HG02798 (cell line): Measurements from ENCODE around the gene HDAC6.
A peak's percentile ranks its signal among the peaks of the same experiment; 100 is the strongest.

Experiments
- ATAC-seq: cut with Tn5 transposase; IDR thresholded peaks from one replicate; pipeline ENCODE4 v1.9.1; 2021; ENCODE audit warnings: mild to moderate bottlenecking; ENCODE audit not compliant: unreplicated experiment, poor library complexity

HDAC6 gene

GRCh38 chrX:48787505-48788443, 14.1 kb upstream of the HDAC6 start:
- ATAC-seq = no peak

- ATAC-seq = no peak
These were observed 12.3 kb upstream of the HDAC6 start for GRCh38 chrX:48789366-48790220.

GRCh38 chrX:48790477-48790876, 11.4 kb upstream of the HDAC6 start:
- no peak for ATAC-seq

GRCh38 chrX:48791063-48791820, 10.6 kb upstream of the HDAC6 start:
- no peak for ATAC-seq

GRCh38 chrX:48792219-48792618, 9.6 kb upstream of the HDAC6 start:
- ATAC-seq = no peak

GRCh38 chrX:48793935-48794334, 7.9 kb upstream of the HDAC6 start:
- no peak for ATAC-seq

- ATAC-seq = no peak
These were observed 7.4 kb upstream of the HDAC6 start for GRCh38 chrX:48794340-48794910.

GRCh38 chrX:48794911-48795515, 6.9 kb upstream of the HDAC6 start:
- no peak for ATAC-seq

- ATAC-seq = no peak
These were observed 3.5 kb upstream of the HDAC6 start for GRCh38 chrX:48798318-48798717.

- no peak for ATAC-seq
These were observed 1.1 kb upstream of the HDAC6 start for GRCh38 chrX:48800574-48801279.

GRCh38 chrX:48802089-48802904, 430 bp downstream of the HDAC6 start:
- ATAC-seq = peak; percentile 43

- ATAC-seq = no peak
These were observed 986 bp downstream of the HDAC6 start for GRCh38 chrX:48802905-48803200.

- no peak for ATAC-seq
These were observed 4.2 kb downstream of the HDAC6 start for GRCh38 chrX:48806081-48806480.

GRCh38 chrX:48813644-48814043, 11.8 kb downstream of the HDAC6 start:
- ATAC-seq = no peak

GRCh38 chrX:48814722-48815121, 12.9 kb downstream of the HDAC6 start:
- ATAC-seq = no peak

- no peak for ATAC-seq
These were observed 13.4 kb downstream of the HDAC6 start for GRCh38 chrX:48815266-48815665.

- no peak for ATAC-seq
These were observed 14.3 kb downstream of the HDAC6 start for GRCh38 chrX:48816014-48816810.

- ATAC-seq = no peak
These were observed 16.2 kb downstream of the HDAC6 start for GRCh38 chrX:48818098-48818497.
